Measurements from ENCODE around the gene SHTN1.

The SHTN1 gene

DNA sequence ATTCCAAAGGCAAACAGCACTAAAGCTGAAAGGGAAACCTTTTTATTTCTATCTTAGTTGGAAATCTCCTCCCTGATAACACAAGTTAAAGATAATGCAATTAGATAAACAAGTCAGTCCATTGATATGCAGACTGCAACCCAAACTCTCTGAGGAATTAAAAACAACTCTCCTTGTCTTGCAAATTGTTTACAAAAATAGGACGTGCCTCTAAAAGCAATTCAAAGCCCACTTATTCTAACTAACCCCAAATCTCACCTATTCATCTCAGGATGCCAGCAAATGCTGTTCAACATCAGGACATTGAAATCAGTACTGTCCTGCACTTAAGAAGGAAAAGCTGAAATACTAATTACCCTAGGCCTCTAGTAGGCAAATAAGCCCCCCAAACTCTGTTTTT lies 12.8 kb downstream of the SHTN1 start:
- TF ChIP-seq LEF1 (IDR thresholded peaks at IDR 0.05; ENCODE audit: borderline replicate concordance) (no peak), NFRKB (IDR thresholded peaks at IDR 0.05) (no peak), HDGF (IDR thresholded peaks at IDR 0.05; ENCODE audit: borderline replicate concordance) (no peak), BHLHE40 (IDR thresholded peaks at IDR 0.05; ENCODE audit: borderline replicate concordance) (no peak), FOXM1 (IDR thresholded peaks at IDR 0.05; ENCODE audit: borderline replicate concordance) (no peak), FOXA1 (IDR thresholded peaks at IDR 0.05) (no peak), SUZ12 (IDR thresholded peaks at IDR 0.05) (no peak), TARDBP (IDR thresholded peaks at IDR 0.05) (no peak), ARNT (IDR thresholded peaks at IDR 0.05) (no peak), CTBP1 (IDR thresholded peaks at IDR 0.05; ENCODE audit: borderline replicate concordance) (no peak), ZNF384 (IDR thresholded peaks at IDR 0.05) (no peak), L3MBTL2 (conservative IDR thresholded peaks at IDR 0.05) (no peak), SP1 (IDR thresholded peaks at IDR 0.05) (no peak)
- TF ChIP-seq, protein P1, sequence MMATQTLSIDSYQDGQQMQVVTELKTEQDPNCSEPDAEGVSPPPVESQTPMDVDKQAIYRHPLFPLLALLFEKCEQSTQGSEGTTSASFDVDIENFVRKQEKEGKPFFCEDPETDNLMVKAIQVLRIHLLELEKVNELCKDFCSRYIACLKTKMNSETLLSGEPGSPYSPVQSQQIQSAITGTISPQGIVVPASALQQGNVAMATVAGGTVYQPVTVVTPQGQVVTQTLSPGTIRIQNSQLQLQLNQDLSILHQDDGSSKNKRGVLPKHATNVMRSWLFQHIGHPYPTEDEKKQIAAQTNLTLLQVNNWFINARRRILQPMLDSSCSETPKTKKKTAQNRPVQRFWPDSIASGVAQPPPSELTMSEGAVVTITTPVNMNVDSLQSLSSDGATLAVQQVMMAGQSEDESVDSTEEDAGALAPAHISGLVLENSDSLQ (IDR thresholded peaks at IDR 0.05) = no peak
- DNase-seq (ENCODE audit: extremely low spot score) = no peak
- ChIA-PET POLR2A (interaction anchor here (1.4 kb wide), 1 partner anchor 13 kb away, joined by 6 read pairs; the partner anchor contains the start of gene SHTN1), CTCF (no interaction called here)

GRCh38 chr10:116990276-116990800 lies 14.6 kb downstream of the SHTN1 start:
- ChIA-PET POLR2A (no interaction called here), CTCF (no interaction called here)
- DNase-seq (ENCODE audit: extremely low spot score) = no peak
- TF ChIP-seq BHLHE40 (IDR thresholded peaks at IDR 0.05; ENCODE audit: borderline replicate concordance) = no peak

GRCh38 chr10:116989439-116989838 lies 15.5 kb downstream of the SHTN1 start:
- CTCF ChIA-PET = interaction anchor here (0.7 kb wide), 1 partner anchor 185 kb away, joined by 3 read pairs; no protein-coding TSS in a partner anchor
- no peak for DNase-seq (ENCODE audit: extremely low spot score)
- POLR2A ChIA-PET = no interaction called here
- no peak for TF ChIP-seq SP1 (IDR thresholded peaks at IDR 0.05)
- no peak for TF ChIP-seq ELF4 (IDR thresholded peaks at IDR 0.05)

DNA sequence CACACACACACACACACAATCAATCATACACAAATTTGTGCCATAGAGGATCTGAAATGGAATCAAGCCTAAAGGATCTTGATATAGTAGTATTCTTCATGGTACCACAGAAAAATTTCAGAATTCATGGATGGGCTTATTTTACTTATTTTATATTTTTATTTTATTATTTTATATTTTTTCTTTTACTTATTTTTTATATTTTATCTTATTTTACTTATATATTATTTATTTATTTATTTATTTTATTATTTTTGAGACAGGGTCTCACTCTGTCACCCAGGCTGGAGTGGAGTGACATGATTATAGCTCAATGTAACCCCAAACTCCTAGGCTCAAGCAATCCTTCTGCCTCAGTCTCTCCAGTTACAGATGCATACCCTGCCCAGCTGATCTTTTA lies 16.7 kb downstream of the SHTN1 start:
- ChIA-PET POLR2A (no interaction called here), CTCF (no interaction called here)
- TF ChIP-seq CTBP1 (IDR thresholded peaks at IDR 0.05; ENCODE audit: borderline replicate concordance) (no peak), HDGF (IDR thresholded peaks at IDR 0.05; ENCODE audit: borderline replicate concordance) (no peak), LEF1 (IDR thresholded peaks at IDR 0.05; ENCODE audit: borderline replicate concordance) (no peak), FOXM1 (IDR thresholded peaks at IDR 0.05; ENCODE audit: borderline replicate concordance) (no peak), TARDBP (IDR thresholded peaks at IDR 0.05) (no peak), SP1 (IDR thresholded peaks at IDR 0.05) (no peak)
- TF ChIP-seq, protein P1 (IDR thresholded peaks at IDR 0.05) = no peak

GRCh38 chr10:116985611-116986010 lies 19.4 kb downstream of the SHTN1 start:
- no peak for TF ChIP-seq NFRKB (IDR thresholded peaks at IDR 0.05)
- TF ChIP-seq SUZ12 (IDR thresholded peaks at IDR 0.05) = no peak
- no peak for TF ChIP-seq HDGF (IDR thresholded peaks at IDR 0.05; ENCODE audit: borderline replicate concordance)
- no peak for TF ChIP-seq ELF4 (IDR thresholded peaks at IDR 0.05)
- no peak for TF ChIP-seq FOXK2 (IDR thresholded peaks at IDR 0.05)
- TF ChIP-seq TARDBP (IDR thresholded peaks at IDR 0.05) = no peak
- ChIA-PET POLR2A (no interaction called here), CTCF (no interaction called here)
- no peak for DNase-seq (ENCODE audit: extremely low spot score)

More for the DNA sequence above, 16.7 kb downstream of the SHTN1 start:
- DNase-seq (ENCODE audit: extremely low spot score) = no peak

DNA sequence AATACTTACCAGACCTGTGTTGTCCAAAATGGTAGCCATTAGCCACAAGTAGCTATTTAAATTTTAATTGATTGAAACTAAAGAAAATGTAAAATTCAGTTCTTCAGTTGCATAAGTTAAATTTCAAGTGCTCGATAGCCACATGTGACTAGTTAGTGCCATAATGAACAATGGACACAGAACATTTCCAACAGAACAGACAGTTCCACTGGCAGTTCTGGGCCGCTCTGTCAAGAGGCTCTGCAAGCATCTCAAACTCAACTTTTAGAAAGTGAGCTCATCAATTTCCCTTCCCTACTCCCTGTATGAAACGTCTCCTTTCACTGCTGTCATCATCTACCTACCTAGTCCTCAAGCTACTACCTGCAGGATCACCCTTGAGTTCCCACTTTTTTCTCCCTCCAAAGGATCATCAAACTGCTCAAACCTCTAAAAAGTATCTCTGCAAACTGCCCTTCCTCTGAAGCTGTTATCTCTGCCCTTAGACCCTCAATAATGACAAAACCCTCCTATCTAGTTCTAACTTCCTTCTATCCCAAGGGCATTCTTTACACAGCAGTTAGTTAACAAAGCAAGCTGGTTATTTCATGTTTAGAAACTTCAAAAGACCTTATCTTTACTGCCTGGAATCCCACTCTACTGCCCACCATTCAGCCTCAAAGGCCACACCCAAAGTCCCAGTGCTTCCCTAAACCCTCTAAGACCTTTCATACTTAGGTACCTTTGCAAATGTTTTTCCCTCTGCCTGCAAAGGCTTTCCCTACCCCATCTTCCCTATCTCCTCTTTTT lies 20.6 kb downstream of the SHTN1 start:
- ChIA-PET POLR2A (no interaction called here), CTCF (no interaction called here)
- TF ChIP-seq CTBP1 (IDR thresholded peaks at IDR 0.05; ENCODE audit: borderline replicate concordance) = no peak
- TF ChIP-seq FOXA1 (IDR thresholded peaks at IDR 0.05) = no peak
- no peak for TF ChIP-seq HDGF (IDR thresholded peaks at IDR 0.05; ENCODE audit: borderline replicate concordance)
- TF ChIP-seq SP1 (IDR thresholded peaks at IDR 0.05) = no peak
- TF ChIP-seq FOXK2 (IDR thresholded peaks at IDR 0.05) = no peak
- no peak for TF ChIP-seq NFRKB (IDR thresholded peaks at IDR 0.05)
- no peak for TF ChIP-seq ARNT (IDR thresholded peaks at IDR 0.05)
- TF ChIP-seq SUZ12 (IDR thresholded peaks at IDR 0.05) = no peak
- no peak for TF ChIP-seq ZNF384 (IDR thresholded peaks at IDR 0.05)
- no peak for TF ChIP-seq FOXM1 (IDR thresholded peaks at IDR 0.05; ENCODE audit: borderline replicate concordance)
- TF ChIP-seq BHLHE40 (IDR thresholded peaks at IDR 0.05; ENCODE audit: borderline replicate concordance) = no peak
- no peak for TF ChIP-seq ELF4 (IDR thresholded peaks at IDR 0.05)
- TF ChIP-seq L3MBTL2 (conservative IDR thresholded peaks at IDR 0.05) = no peak
- TF ChIP-seq, protein P1 (IDR thresholded peaks at IDR 0.05) = no peak
- TF ChIP-seq TARDBP (IDR thresholded peaks at IDR 0.05) = no peak
- TF ChIP-seq LEF1 (IDR thresholded peaks at IDR 0.05; ENCODE audit: borderline replicate concordance) = no peak
- no peak for DNase-seq (ENCODE audit: extremely low spot score)
